Right lobe of liver (tissue), 6 donors: ENCODE measurements around the gene SPTBN1. TPM values are rescaled to one million over a fixed set of nuclear protein-coding genes. Genes with fewer than 3 reads are reported as not detected.

Experiments used
- ATAC-seq, 4 donors: fragments of 200-7000 bp; cut with Tn5 transposase; one replicate each; pipeline ENCODE4 v1.9.1; 2020; ENCODE audit warnings: mild to moderate bottlenecking in 4 of 4, moderate library complexity in 4 of 4
- DNase-seq, 3 donors: peaks; one replicate each; pipeline ENCODE4 v3.0.0-alpha.2; 2020
- H3K27ac ChIP-seq, 3 donors: fragments of 200-600 bp; one replicate each; pipeline ENCODE4 v1.8.0; 2022
- H3K27me3 ChIP-seq, 2 donors: fragments of 200-600 bp; one replicate each; pipeline ENCODE4 v1.8.0; 2022
- H3K36me3 ChIP-seq, 4 donors: fragments of 200-600 bp; sonication (generic) in 1 of 4; one replicate each; pipeline versions ENCODE4 v1.5.1 to v1.8.0; 2017 to 2022; ENCODE audit warnings: control low read depth in 1 of 4
- H3K4me1 ChIP-seq, 4 donors: fragments of 200-600 bp; sonication (generic) in 1 of 4; one replicate each; pipeline versions ENCODE4 v1.5.1 to v1.8.0; 2017 to 2022; ENCODE audit warnings: control low read depth in 1 of 4
- H3K4me3 ChIP-seq, 3 donors: fragments of 200-600 bp; one replicate each; pipeline ENCODE4 v1.8.0; 2022
- H3K9me3 ChIP-seq, 4 donors: fragments of 200-600 bp; sonication (generic) in 1 of 4; one replicate each; pipeline versions ENCODE4 v1.5.1 to v1.8.0; 2017 to 2022; ENCODE audit warnings: control low read depth in 1 of 4
- CTCF ChIP-seq, 4 donors: fragments of 200-600 bp in 3 of 4; fragments of 450-650 bp in 1 of 4; IDR thresholded peaks; one replicate each; pipeline versions ENCODE4 v1.5.1 to v1.8.0; 2016 to 2022; ENCODE audit warnings: antibody characterized with exemption in 4 of 4, mild to moderate bottlenecking in 2 of 4
- POLR2A ChIP-seq: fragments of 450-650 bp; IDR thresholded peaks from one replicate; pipeline ENCODE4 v1.6.1; 2017; ENCODE audit warnings: antibody characterized with exemption, mild to moderate bottlenecking
- WGBS: methylation state at CpG from one replicate; pipeline ENCODE4 v1.1.6; 2018; ENCODE audit warnings: low coverage, low lambda C conversion rate; ENCODE audit not compliant: insufficient coverage; ENCODE audit errors: missing lambda C conversion rate; 5-methylcytosine and 5-hydroxymethylcytosine counted together
- intact Hi-C, 2 donors: fragments of 100-400 bp; cut with DNase I; formaldehyde crosslinking; loops; one replicate each; pipeline versions ENCODE4 v1.11.2 to v1.14.1; 2022
- total RNA-seq, 6 experiments: library from RNA; depleted of rRNA in 2 of 6; stranded (reverse); fragments of >200 nt in 2 of 6; fragmentation: NEBNext Ultra II Directional in 3 of 6; extraction: Animal tissue kit (Norgen Biotek cat#: 25700) in 3 of 6; gene quantifications; one replicate each; pipeline versions ENCODE4 v1.1.0 to v1.2.4, GENCODE V29; 2016 to 2023
- donor health status: DM: no; HTN: yes; CAD: no.
- donor health status: DM: no; HTN: no; CAD: no.
- donor health status: DM: no; HTN: no; CAD: no.
- donor health status: DM: no; HTN: yes; CAD: no.
- donor health status: DM: no; HTN: yes; CAD: no.

The SPTBN1 gene
- total RNA-seq, 6 experiments from 2014 or later, result 107 to 315 (median 227) TPM

GRCh38 chr2:54575379-54575888 is 119.3 kb downstream of the SPTBN1 start:
- TF ChIP-seq POLR2A, result no peak
- no peak for TF ChIP-seq CTCF (IDR thresholded peaks at IDR 0.05)
- peak overlapping the region in 2 of 3 donors; percentile 52 to 85 for H3K27ac ChIP-seq
- intact Hi-C loops, result loop anchor here in 1 of 2 donors (10.0 kb wide), 1 partner anchor 49 kb away; no protein-coding TSS in a partner anchor
- DNase-seq, result no peak
- peak in 1 of 4 donors; percentile 9 for ATAC-seq
- no peaks in the 10 kb centered on the region for H3K9me3 ChIP-seq
- no peaks in the 10 kb centered on the region for H3K36me3 ChIP-seq
- 39% methylated on average over 9 of the region's 9 CpGs for WGBS
- peaks cover 0 to 95% (median 46%) of the 10 kb centered on the region in 4 donors for H3K4me1 ChIP-seq
- no peaks in the 10 kb centered on the region for H3K27me3 ChIP-seq
- no peak overlapping the region for H3K4me3 ChIP-seq

GRCh38 chr2:54577035-54577434 is 120.9 kb downstream of the SPTBN1 start:
- Histone ChIP-seq H3K9me3 (no peaks in the 10 kb centered on the region), H3K36me3 (no peaks in the 10 kb centered on the region), H3K27ac (peak overlapping the region; percentile 5 to 74 (median 34)), H3K27me3 (no peaks in the 10 kb centered on the region), H3K4me3 (no peak overlapping the region), H3K4me1 (peaks cover 0 to 80% (median 40%) of the 10 kb centered on the region in 4 donors)
- WGBS, result 23% methylated on average over 3 of the region's 3 CpGs
- DNase-seq (peak; percentile 73 to 86 (median 78)), ATAC-seq (peak; percentile 4 to 57 (median 33))
- intact Hi-C loops, result loop anchor here in 1 of 2 donors (10.0 kb wide), 1 partner anchor 48 kb away; no protein-coding TSS in a partner anchor
- TF ChIP-seq POLR2A (no peak), CTCF (IDR thresholded peaks at IDR 0.05) (no peak)

- Histone ChIP-seq H3K27me3 (no peaks in the 10 kb centered on the region), H3K9me3 (no peaks in the 10 kb centered on the region), H3K27ac (peak overlapping the region; percentile 17 to 74 (median 26)), H3K4me1 (peaks cover 0 to 70% (median 35%) of the 10 kb centered on the region in 4 donors), H3K36me3 (no peaks in the 10 kb centered on the region), H3K4me3 (no peak overlapping the region)
- intact Hi-C loops, result loop anchor here in 1 of 2 donors (10.0 kb wide), 1 partner anchor 47 kb away; no protein-coding TSS in a partner anchor
- TF ChIP-seq CTCF (IDR thresholded peaks at IDR 0.05) (no peak), POLR2A (no peak)
- 13% methylated on average over 6 of the region's 6 CpGs for WGBS
- DNase-seq, result no peak
- ATAC-seq, result peak in 2 of 4 donors; percentile 32 to 39
Observed at GRCh38 chr2:54577944-54578647, 122.0 kb downstream of the SPTBN1 start.

- H3K36me3 ChIP-seq, result no peaks in the 10 kb centered on the region
- no peaks in the 10 kb centered on the region for H3K27me3 ChIP-seq
- H3K27ac ChIP-seq, result peak overlapping the region in 2 of 3 donors; percentile 26 to 74
- no peak for ATAC-seq
- H3K4me1 ChIP-seq, result peaks cover 0 to 64% (median 30%) of the 10 kb centered on the region in 4 donors
- intact Hi-C loops, result loop anchor here in 1 of 2 donors (10.0 kb wide), 1 partner anchor 46 kb away; no protein-coding TSS in a partner anchor
- no peaks in the 10 kb centered on the region for H3K9me3 ChIP-seq
- no peak for TF ChIP-seq POLR2A
- no peak for TF ChIP-seq CTCF (IDR thresholded peaks at IDR 0.05)
- H3K4me3 ChIP-seq, result no peak overlapping the region
- no peak for DNase-seq
Observed at GRCh38 chr2:54578648-54579045, 122.5 kb downstream of the SPTBN1 start.
